SH-SY5Y (cell line): ENCODE results near the gene SAP30L.

Experiments used
- GATA2 ChIP-seq: IDR thresholded peaks from 2 replicates; pipeline ENCODE4 v1.6.1; 2011; ENCODE audit warnings: mild to moderate bottlenecking, low read depth, low read length
- GATA3 ChIP-seq: IDR thresholded peaks from 2 replicates; pipeline ENCODE4 v1.6.1; 2011; ENCODE audit warnings: low read depth, mild to moderate bottlenecking, low read length, moderate library complexity

DNA sequence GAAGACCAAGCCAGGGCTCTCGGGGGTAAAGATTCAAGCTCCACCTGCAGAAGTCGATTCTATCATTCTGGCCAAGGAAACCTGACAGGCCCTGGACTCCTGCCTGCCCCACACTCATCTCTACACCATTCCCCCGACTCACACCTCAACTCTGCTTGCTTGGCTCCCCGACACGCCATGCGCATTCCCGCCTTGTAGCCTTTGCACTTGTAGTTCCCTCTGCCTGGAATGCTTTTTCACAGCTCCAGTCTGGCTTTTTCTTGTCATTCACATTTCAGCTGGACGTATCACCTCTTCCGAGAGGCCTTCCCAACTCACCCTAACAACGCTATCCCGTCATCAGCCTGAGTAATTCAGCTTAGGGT lies 60.9 kb downstream of the SAP30L start:
- TF ChIP-seq GATA2 (no peak), GATA3 (no peak)
